Type B pancreatic cell (in vitro differentiated cells): ENCODE measurements around the gene ADGRV1. TPM values are rescaled to one million over a fixed set of nuclear protein-coding genes. Genes with fewer than 3 reads are reported as not detected.
"Not testable (repeated sequence)": the region's sequence is repeated elsewhere in the genome, so short reads cannot be mapped to it uniquely, and the experiment has no call there.

Source experiments
- DNase-seq: peaks from one replicate; pipeline ENCODE4 v3.0.0; 2021; ENCODE audit warnings: mixed read lengths; ENCODE audit not compliant: unreplicated experiment; ENCODE audit errors: extremely low spot score
- H3K27ac Mint-ChIP-seq: 2 replicates; pipeline ENCODE4 v1.8.0; 2021; ENCODE audit warnings: mild to moderate bottlenecking, mixed read lengths
- H3K27me3 Mint-ChIP-seq: 2 replicates; pipeline ENCODE4 v1.8.0; 2021; ENCODE audit warnings: mixed read lengths
- H3K36me3 Mint-ChIP-seq: 2 replicates; pipeline ENCODE4 v1.8.0; 2021; ENCODE audit warnings: mixed read lengths
- H3K4me1 Mint-ChIP-seq: one replicate; pipeline ENCODE4 v1.8.0; 2021; ENCODE audit warnings: mixed read lengths; ENCODE audit not compliant: unreplicated experiment
- H3K4me3 Mint-ChIP-seq: 2 replicates; pipeline ENCODE4 v1.8.0; 2021; ENCODE audit warnings: mild to moderate bottlenecking, mixed read lengths
- H3K9me3 Mint-ChIP-seq: 2 replicates; pipeline ENCODE4 v1.8.0; 2021; ENCODE audit warnings: mixed read lengths
- CTCF ChIP-seq: fragments of 200-600 bp; sonication (generic); conservative IDR thresholded peaks from 2 replicates; pipeline ENCODE4 v1.5.0; 2021; ENCODE audit warnings: antibody characterized with exemption, mild to moderate bottlenecking
- total RNA-seq: library from RNA; stranded (reverse); gene quantifications from 2 replicates; pipeline ENCODE4 v1.2.1, GENCODE V29; 2021; ENCODE audit warnings: low replicate concordance

ADGRV1 gene
- total RNA-seq, 1 donor from 2014 or later = 29.5 TPM

- Mint-ChIP-seq H3K4me1 (no peaks in the 10 kb centered on the region), H3K4me3 (no peak overlapping the region), H3K27ac (no peak overlapping the region), H3K9me3 (no peaks in the 10 kb centered on the region), H3K27me3 (no peaks in the 10 kb centered on the region), H3K36me3 (no peaks in the 10 kb centered on the region)
- no peak for TF ChIP-seq CTCF
- no peak for DNase-seq
Observed at GRCh38 chr5:90586469-90586868, 27.9 kb downstream of the ADGRV1 start.

- Mint-ChIP-seq H3K27ac (no peak overlapping the region), H3K4me1 (no peaks in the 10 kb centered on the region), H3K27me3 (no peaks in the 10 kb centered on the region), H3K9me3 (peaks cover 6% of the 10 kb centered on the region), H3K4me3 (no peak overlapping the region), H3K36me3 (no peaks in the 10 kb centered on the region)
- TF ChIP-seq CTCF = no peak
- no peak for DNase-seq
Observed at GRCh38 chr5:90590170-90590569, 31.6 kb downstream of the ADGRV1 start.

GRCh38 chr5:90593083-90593482, 34.5 kb downstream of the ADGRV1 start:
- H3K27me3 Mint-ChIP-seq, H3K9me3 Mint-ChIP-seq, H3K4me3 Mint-ChIP-seq, DNase-seq, H3K27ac Mint-ChIP-seq, H3K36me3 Mint-ChIP-seq, H3K4me1 Mint-ChIP-seq: not testable (repeated sequence)

GRCh38 chr5:90595766-90596165, 37.2 kb downstream of the ADGRV1 start:
- not testable (repeated sequence) for H3K9me3 Mint-ChIP-seq, H3K27me3 Mint-ChIP-seq, H3K4me3 Mint-ChIP-seq, H3K36me3 Mint-ChIP-seq, H3K27ac Mint-ChIP-seq, DNase-seq, H3K4me1 Mint-ChIP-seq

- H3K9me3 Mint-ChIP-seq = no peaks in the 10 kb centered on the region
- H3K27me3 Mint-ChIP-seq = no peaks in the 10 kb centered on the region
- H3K27ac Mint-ChIP-seq = no peak overlapping the region
- H3K4me1 Mint-ChIP-seq = no peaks in the 10 kb centered on the region
- H3K36me3 Mint-ChIP-seq = no peaks in the 10 kb centered on the region
- no peak for DNase-seq
- TF ChIP-seq CTCF = no peak
- no peak overlapping the region for H3K4me3 Mint-ChIP-seq
Observed at GRCh38 chr5:90598293-90598692, 39.7 kb downstream of the ADGRV1 start.

GRCh38 chr5:90600307-90600706, 41.7 kb downstream of the ADGRV1 start:
- not testable (repeated sequence) for H3K27me3 Mint-ChIP-seq, H3K27ac Mint-ChIP-seq, DNase-seq, H3K4me3 Mint-ChIP-seq, H3K36me3 Mint-ChIP-seq, H3K4me1 Mint-ChIP-seq, H3K9me3 Mint-ChIP-seq

GRCh38 chr5:90601468-90601867, 42.9 kb downstream of the ADGRV1 start:
- Mint-ChIP-seq H3K9me3 (no peaks in the 10 kb centered on the region), H3K4me1 (no peaks in the 10 kb centered on the region), H3K27ac (no peak overlapping the region), H3K4me3 (no peak overlapping the region), H3K27me3 (no peaks in the 10 kb centered on the region), H3K36me3 (no peaks in the 10 kb centered on the region)
- no peak for DNase-seq
- TF ChIP-seq CTCF = no peak
